Mesenchymal stem cell (in vitro differentiated cells and primary cell): ENCODE results near the gene CCL23.

Experiments used
- DNase-seq: peaks from one replicate; pipeline ENCODE4 v3.0.0-alpha.2; 2013
- H2AFZ ChIP-seq: one replicate; pipeline ENCODE4 v1.6.1; 2013; ENCODE audit warnings: low read depth, mild to moderate bottlenecking, control low read depth, inconsistent platforms, low read length, moderate library complexity
- H2AK5ac ChIP-seq: 2 replicates; pipeline ENCODE4 v1.6.1; 2013; ENCODE audit warnings: low read length, moderate library complexity, mild to moderate bottlenecking, inconsistent platforms; ENCODE audit not compliant: severe bottlenecking
- H2BK120ac ChIP-seq: one replicate; pipeline ENCODE4 v1.6.1; 2013; ENCODE audit warnings: low read depth, mild to moderate bottlenecking, inconsistent platforms, low read length, moderate library complexity
- H2BK12ac ChIP-seq, 2 experiments: one replicate each; pipeline ENCODE4 v1.6.1; 2013; ENCODE audit warnings: inconsistent platforms in 2 of 2, low read length in 2 of 2, mild to moderate bottlenecking in 2 of 2, moderate library complexity in 2 of 2, control low read depth in 1 of 2
- H2BK15ac ChIP-seq: one replicate; pipeline ENCODE4 v1.6.1; 2013; ENCODE audit warnings: mild to moderate bottlenecking, low read depth, inconsistent platforms; ENCODE audit not compliant: poor library complexity, severe bottlenecking
- H2BK5ac ChIP-seq: 2 replicates; pipeline ENCODE4 v1.6.1; 2013; ENCODE audit warnings: low read depth, mild to moderate bottlenecking, low read length, control low read depth, inconsistent platforms; ENCODE audit not compliant: poor library complexity, severe bottlenecking
- H3K14ac ChIP-seq, 2 experiments: one replicate each; pipeline ENCODE4 v1.6.1; 2013; ENCODE audit warnings: inconsistent platforms in 2 of 2, low read length in 2 of 2, control low read depth in 1 of 2, mild to moderate bottlenecking in 1 of 2, moderate library complexity in 1 of 2
- H3K18ac ChIP-seq, 2 experiments: one replicate each; pipeline ENCODE4 v1.6.1; 2013; ENCODE audit warnings: inconsistent platforms in 2 of 2, low read length in 2 of 2, control low read depth in 1 of 2, low read depth in 1 of 2, mild to moderate bottlenecking in 1 of 2
- H3K23ac ChIP-seq, 2 experiments: one replicate each; pipeline ENCODE4 v1.6.1; 2013; ENCODE audit warnings: inconsistent platforms in 2 of 2, low read length in 2 of 2, mild to moderate bottlenecking in 2 of 2, moderate library complexity in 2 of 2, control low read depth in 1 of 2
- H3K27ac ChIP-seq: 2 replicates; pipeline ENCODE4 v1.5.1; 2013; ENCODE audit warnings: mild to moderate bottlenecking, moderate library complexity, low read length, control low read depth, inconsistent platforms; ENCODE audit not compliant: poor library complexity, severe bottlenecking
- H3K27me3 ChIP-seq, 2 experiments: 2 replicates each; pipeline versions ENCODE4 v1.6.1 to v1.7.0; 2013; ENCODE audit warnings: low read length in 2 of 2, mild to moderate bottlenecking in 2 of 2, moderate library complexity in 2 of 2, control low read depth in 1 of 2, inconsistent platforms in 1 of 2; ENCODE audit not compliant: control insufficient read depth in 1 of 2, insufficient read depth in 1 of 2
- H3K36me3 ChIP-seq, 2 experiments: 2 replicates each; pipeline versions ENCODE4 v1.6.1 to v1.7.0; 2013; ENCODE audit warnings: low read length in 2 of 2, control low read depth in 1 of 2, inconsistent platforms in 1 of 2, low read depth in 1 of 2, mild to moderate bottlenecking in 1 of 2; ENCODE audit not compliant: insufficient read depth in 2 of 2, control insufficient read depth in 1 of 2
- H3K4ac ChIP-seq, 2 experiments: one replicate each; pipeline ENCODE4 v1.6.1; 2013; ENCODE audit warnings: inconsistent platforms in 2 of 2, low read length in 2 of 2, mild to moderate bottlenecking in 2 of 2, moderate library complexity in 2 of 2, control low read depth in 1 of 2, low read depth in 1 of 2
- H3K4me1 ChIP-seq: 2 replicates; pipeline ENCODE4 v1.6.1; 2013; ENCODE audit warnings: low read depth, low read length, control low read depth; ENCODE audit not compliant: control insufficient read depth, insufficient read depth
- H3K4me2 ChIP-seq: 2 replicates; pipeline ENCODE4 v1.6.1; 2013; ENCODE audit warnings: low read length, mild to moderate bottlenecking, inconsistent platforms; ENCODE audit not compliant: poor library complexity, severe bottlenecking
- H3K4me3 ChIP-seq, 2 experiments: 2 replicates each; pipeline versions ENCODE4 v1.5.1 to v1.7.0; 2013; ENCODE audit warnings: low read length in 2 of 2, mild to moderate bottlenecking in 2 of 2, control low read depth in 1 of 2, low read depth in 1 of 2; ENCODE audit not compliant: insufficient read depth in 1 of 2
- H3K79me1 ChIP-seq: replicated peaks from 2 replicates; pipeline ENCODE4 v1.6.1; 2013; ENCODE audit warnings: mild to moderate bottlenecking, control low read depth, low read length, inconsistent platforms; ENCODE audit not compliant: poor library complexity, severe bottlenecking
- H3K9ac ChIP-seq: 2 replicates; pipeline ENCODE4 v1.7.0; 2013; ENCODE audit warnings: mild to moderate bottlenecking, low read length, moderate library complexity
- H3K9me3 ChIP-seq: 2 replicates; pipeline ENCODE4 v1.7.0; 2013; ENCODE audit warnings: mild to moderate bottlenecking, low read length; ENCODE audit not compliant: control insufficient read depth
- H4K8ac ChIP-seq: one replicate; pipeline ENCODE4 v1.6.1; 2013; ENCODE audit warnings: inconsistent platforms, mild to moderate bottlenecking, low read length, moderate library complexity
- H4K91ac ChIP-seq: one replicate; pipeline ENCODE4 v1.6.1; 2013; ENCODE audit warnings: mild to moderate bottlenecking, low read length, inconsistent platforms
- WGBS: methylation state at CpG from one replicate; pipeline ENCODE4 v1.1.7; 2013; ENCODE audit warnings: mixed read lengths; 5-methylcytosine and 5-hydroxymethylcytosine counted together

The CCL23 gene

DNA sequence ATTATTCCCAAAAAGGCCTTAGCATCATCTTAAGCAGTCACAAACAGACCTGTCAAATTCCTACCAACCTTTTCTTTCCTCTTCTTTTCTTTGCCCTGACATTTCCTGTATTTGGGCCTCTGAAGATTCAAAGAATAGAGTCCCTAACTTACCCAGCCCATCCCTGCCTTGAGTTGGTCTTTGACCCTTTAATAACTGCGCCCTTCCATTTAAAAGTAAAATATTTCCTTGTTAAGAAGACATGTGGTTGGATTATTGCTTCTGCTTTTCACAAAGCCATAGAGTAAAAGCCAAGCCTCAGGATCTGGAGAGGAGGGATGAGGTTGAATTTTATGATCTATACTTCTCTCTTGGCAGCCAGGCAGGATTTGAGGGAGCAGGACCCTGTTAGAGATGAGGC lies 13.2 kb upstream of the CCL23 start:
- Histone ChIP-seq H3K79me1 (no peaks in the 10 kb centered on the region), H2BK120ac (no peak overlapping the region), H3K4me3 (no peak overlapping the region), H3K23ac (no peak overlapping the region), H2AK5ac (no peak overlapping the region), H3K9me3 (no peaks in the 10 kb centered on the region), H3K4me1 (no peaks in the 10 kb centered on the region), H2BK12ac (no peak overlapping the region), H3K36me3 (no peaks in the 10 kb centered on the region), H3K14ac (no peak overlapping the region), H3K27me3 (peaks cover 6 to 49% of the 10 kb centered on the region in 2 experiments), H3K4ac (no peak overlapping the region), H2BK15ac (no peak overlapping the region), H3K18ac (no peak overlapping the region), H3K9ac (no peak overlapping the region), H4K8ac (no peak overlapping the region), H3K4me2 (no peak overlapping the region), H2BK5ac (no peak overlapping the region), H2AFZ (no peak overlapping the region), H4K91ac (no peak overlapping the region), H3K27ac (no peak overlapping the region)
- DNase-seq = no peak
- WGBS = no CpG with 5 or more reads among the region's 1 CpG

DNA sequence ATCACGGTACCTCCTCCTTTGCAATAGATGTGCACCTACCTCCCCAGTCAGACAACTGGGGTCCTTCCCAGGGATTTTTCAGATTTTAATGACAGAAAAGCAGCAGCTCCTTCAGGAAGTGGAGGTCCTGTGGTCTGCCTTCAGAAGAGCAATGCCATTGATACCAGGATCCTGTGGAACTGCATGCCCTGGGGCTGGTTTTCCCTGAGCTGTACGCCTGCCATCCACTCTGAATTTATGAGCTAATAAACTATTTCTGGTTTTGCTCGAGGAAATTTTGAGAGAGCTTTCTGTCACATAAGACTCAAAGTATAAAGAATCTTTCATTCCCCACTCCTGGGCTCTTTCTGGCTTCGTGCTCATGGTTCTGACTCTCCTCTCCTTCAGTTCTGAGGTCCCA lies 10.0 kb upstream of the CCL23 start:
- H2BK5ac ChIP-seq = no peak overlapping the region
- no peak overlapping the region for H3K14ac ChIP-seq
- no peaks in the 10 kb centered on the region for H3K36me3 ChIP-seq
- H3K27ac ChIP-seq = no peak overlapping the region
- H2AFZ ChIP-seq = no peak overlapping the region
- H3K4me1 ChIP-seq = no peaks in the 10 kb centered on the region
- H2BK120ac ChIP-seq = no peak overlapping the region
- no peak overlapping the region for H2BK12ac ChIP-seq
- no peaks in the 10 kb centered on the region for H3K79me1 ChIP-seq
- H4K91ac ChIP-seq = no peak overlapping the region
- H2BK15ac ChIP-seq = no peak overlapping the region
- H3K27me3 ChIP-seq = peaks cover 10 to 35% of the 10 kb centered on the region in 2 experiments
- H3K4ac ChIP-seq = no peak overlapping the region
- no peak for DNase-seq
- no peak overlapping the region for H2AK5ac ChIP-seq
- no peak overlapping the region for H3K23ac ChIP-seq
- H3K9ac ChIP-seq = no peak overlapping the region
- H3K4me2 ChIP-seq = no peak overlapping the region
- no peak overlapping the region for H3K4me3 ChIP-seq
- 47% methylated on average over 3 of the region's 4 CpGs for WGBS
- H3K9me3 ChIP-seq = no peaks in the 10 kb centered on the region
- no peak overlapping the region for H3K18ac ChIP-seq
- no peak overlapping the region for H4K8ac ChIP-seq

DNA sequence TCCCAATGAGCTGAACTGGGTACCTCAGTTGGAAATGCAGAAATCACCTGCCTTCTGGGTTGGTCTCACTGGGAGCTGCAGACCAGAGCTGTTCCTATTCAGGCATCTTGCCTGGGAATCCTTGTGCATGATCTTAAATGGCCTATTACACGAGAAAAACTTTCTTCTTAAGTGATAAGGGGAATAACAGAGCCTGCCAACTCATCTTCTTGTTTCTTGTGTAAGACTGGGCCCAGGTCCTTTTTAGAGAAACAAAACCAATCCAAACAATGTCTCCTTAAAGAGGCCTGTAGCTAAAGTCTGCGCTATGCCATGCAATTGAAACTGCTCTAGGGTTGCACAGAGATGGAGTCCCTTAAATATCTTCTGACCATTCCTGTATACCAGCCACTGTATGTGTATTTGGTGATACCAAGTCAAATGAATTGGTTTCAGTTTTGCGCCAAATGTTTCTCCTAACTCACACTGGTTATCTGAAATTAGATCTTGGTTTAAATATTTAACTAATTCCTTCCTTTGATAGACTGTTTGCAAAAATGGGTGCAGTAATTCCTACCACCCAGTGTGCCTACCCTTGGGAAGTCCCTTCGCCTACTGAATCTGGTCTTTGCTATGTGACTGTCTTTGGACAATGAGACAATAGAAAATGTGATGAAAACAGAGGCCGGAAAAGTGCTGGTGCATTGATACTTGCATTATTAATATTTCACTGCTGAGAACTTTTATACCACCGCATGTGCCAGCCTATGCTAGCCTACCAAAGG lies 6.5 kb upstream of the CCL23 start:
- no peak overlapping the region for H2BK12ac ChIP-seq
- H2AFZ ChIP-seq = no peak overlapping the region
- H2BK5ac ChIP-seq = no peak overlapping the region
- no peak overlapping the region for H3K9ac ChIP-seq
- H2BK15ac ChIP-seq = no peak overlapping the region
- no peak overlapping the region for H3K18ac ChIP-seq
- H3K14ac ChIP-seq = no peak overlapping the region
- no peak overlapping the region for H2BK120ac ChIP-seq
- no peaks in the 10 kb centered on the region for H3K9me3 ChIP-seq
- no peak overlapping the region for H4K8ac ChIP-seq
- DNase-seq = no peak
- no peaks in the 10 kb centered on the region for H3K4me1 ChIP-seq
- H3K27me3 ChIP-seq = peaks cover 6 to 15% of the 10 kb centered on the region in 2 experiments
- no peak overlapping the region for H3K4me2 ChIP-seq
- no peaks in the 10 kb centered on the region for H3K36me3 ChIP-seq
- H4K91ac ChIP-seq = no peak overlapping the region
- WGBS = 82% methylated on average over 6 of the region's 6 CpGs
- no peak overlapping the region for H3K4me3 ChIP-seq
- no peak overlapping the region for H2AK5ac ChIP-seq
- no peaks in the 10 kb centered on the region for H3K79me1 ChIP-seq
- no peak overlapping the region for H3K4ac ChIP-seq
- no peak overlapping the region for H3K27ac ChIP-seq
- no peak overlapping the region for H3K23ac ChIP-seq

DNA sequence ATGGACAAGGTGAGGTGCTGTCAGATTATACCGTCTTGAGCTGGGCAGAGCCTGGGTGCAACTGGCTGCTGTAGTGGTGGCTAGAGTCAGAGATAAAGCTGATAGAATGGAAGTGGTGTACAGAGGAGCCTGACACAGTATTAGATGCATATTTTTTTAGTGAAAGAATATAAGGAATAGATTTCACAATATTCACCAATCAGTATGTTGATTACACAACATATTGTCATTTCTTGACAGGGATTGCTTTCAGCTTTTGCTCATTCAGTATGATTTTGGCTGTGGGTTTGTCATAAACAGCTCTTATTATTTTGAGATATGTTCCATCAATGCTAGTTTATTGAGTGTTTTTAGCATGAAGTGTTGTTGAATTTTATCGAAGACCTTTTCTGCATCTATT lies 1.7 kb upstream of the CCL23 start:
- no peak overlapping the region for H2AK5ac ChIP-seq
- peaks cover 1 to 26% of the 10 kb centered on the region in 2 experiments for H3K27me3 ChIP-seq
- no peaks in the 10 kb centered on the region for H3K9me3 ChIP-seq
- WGBS = 88% methylated on average over 2 of the region's 2 CpGs
- no peak overlapping the region for H4K91ac ChIP-seq
- H3K36me3 ChIP-seq = no peaks in the 10 kb centered on the region
- no peak overlapping the region for H3K4me2 ChIP-seq
- no peak overlapping the region for H2BK5ac ChIP-seq
- H2BK15ac ChIP-seq = no peak overlapping the region
- DNase-seq = no peak
- no peak overlapping the region for H3K14ac ChIP-seq
- no peak overlapping the region for H3K4me3 ChIP-seq
- no peak overlapping the region for H4K8ac ChIP-seq
- H3K27ac ChIP-seq = no peak overlapping the region
- no peak overlapping the region for H3K4ac ChIP-seq
- H2AFZ ChIP-seq = no peak overlapping the region
- no peaks in the 10 kb centered on the region for H3K4me1 ChIP-seq
- H3K18ac ChIP-seq = no peak overlapping the region
- no peaks in the 10 kb centered on the region for H3K79me1 ChIP-seq
- no peak overlapping the region for H2BK120ac ChIP-seq
- no peak overlapping the region for H3K23ac ChIP-seq
- no peak overlapping the region for H2BK12ac ChIP-seq
- H3K9ac ChIP-seq = no peak overlapping the region
